ENCODE data around the gene MAGI1. TPM values are rescaled to one million over a fixed set of nuclear protein-coding genes. Genes with fewer than 3 reads are reported as not detected.

MAGI1 gene
- total RNA-seq, 1 donor from 2014 or later = 49.8 TPM

DNA sequence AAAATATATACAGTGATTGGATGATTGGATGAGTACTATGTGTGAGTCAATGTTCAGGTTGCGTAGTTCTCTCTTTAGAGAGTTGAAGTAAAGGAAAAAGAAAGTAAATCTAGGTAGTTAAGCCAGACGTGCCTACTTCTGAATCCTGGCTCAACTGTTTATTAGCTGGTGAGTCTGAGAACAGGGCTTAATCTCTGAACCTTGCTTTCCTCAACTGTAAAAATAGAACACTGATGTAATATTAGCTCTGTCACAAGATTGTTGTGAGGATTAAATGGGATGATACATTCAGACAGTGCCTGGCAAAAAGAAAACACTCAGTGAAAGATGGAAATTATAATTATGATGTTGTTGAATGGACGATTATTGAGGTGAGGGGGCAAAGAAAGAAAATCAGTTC, 413.4 kb downstream of the MAGI1 start:
- H3K9me3 Mint-ChIP-seq = peaks cover 3% of the 10 kb centered on the region
- TF ChIP-seq, protein P1, sequence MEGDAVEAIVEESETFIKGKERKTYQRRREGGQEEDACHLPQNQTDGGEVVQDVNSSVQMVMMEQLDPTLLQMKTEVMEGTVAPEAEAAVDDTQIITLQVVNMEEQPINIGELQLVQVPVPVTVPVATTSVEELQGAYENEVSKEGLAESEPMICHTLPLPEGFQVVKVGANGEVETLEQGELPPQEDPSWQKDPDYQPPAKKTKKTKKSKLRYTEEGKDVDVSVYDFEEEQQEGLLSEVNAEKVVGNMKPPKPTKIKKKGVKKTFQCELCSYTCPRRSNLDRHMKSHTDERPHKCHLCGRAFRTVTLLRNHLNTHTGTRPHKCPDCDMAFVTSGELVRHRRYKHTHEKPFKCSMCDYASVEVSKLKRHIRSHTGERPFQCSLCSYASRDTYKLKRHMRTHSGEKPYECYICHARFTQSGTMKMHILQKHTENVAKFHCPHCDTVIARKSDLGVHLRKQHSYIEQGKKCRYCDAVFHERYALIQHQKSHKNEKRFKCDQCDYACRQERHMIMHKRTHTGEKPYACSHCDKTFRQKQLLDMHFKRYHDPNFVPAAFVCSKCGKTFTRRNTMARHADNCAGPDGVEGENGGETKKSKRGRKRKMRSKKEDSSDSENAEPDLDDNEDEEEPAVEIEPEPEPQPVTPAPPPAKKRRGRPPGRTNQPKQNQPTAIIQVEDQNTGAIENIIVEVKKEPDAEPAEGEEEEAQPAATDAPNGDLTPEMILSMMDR (conservative IDR thresholded peaks at IDR 0.05) = no peak
- DNase-seq (ENCODE audit: low read depth, low spot score) = no peak
- H3K27ac Mint-ChIP-seq (ENCODE audit: unreplicated experiment) = no peak overlapping the region
- H3K36me3 Mint-ChIP-seq (ENCODE audit: low read depth) = peaks cover 3% of the 10 kb centered on the region
- peaks cover 12% of the 10 kb centered on the region for H3K4me1 Mint-ChIP-seq
- H3K4me3 Mint-ChIP-seq = no peak overlapping the region
- H3K27me3 Mint-ChIP-seq (ENCODE audit: low read depth) = no peaks in the 10 kb centered on the region

DNA sequence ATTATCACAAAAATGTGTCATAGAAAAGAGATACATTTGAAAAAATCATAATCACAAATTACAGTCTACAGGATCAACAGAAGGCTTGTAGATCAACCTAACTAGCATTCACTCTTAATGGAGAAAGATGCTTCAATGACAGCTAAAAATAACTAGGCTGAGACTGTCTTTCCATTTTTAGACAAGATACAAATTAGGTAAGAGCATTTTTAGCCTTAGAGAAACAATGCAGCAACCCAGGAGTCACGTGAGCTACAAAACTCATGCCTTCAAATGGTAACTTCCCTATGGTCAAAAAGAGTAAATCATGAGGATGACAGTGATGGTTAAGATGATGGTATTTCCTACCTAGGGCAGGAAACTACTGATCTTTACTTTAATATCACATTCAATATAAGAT, 415.4 kb downstream of the MAGI1 start:
- Mint-ChIP-seq H3K27ac (ENCODE audit: unreplicated experiment) (no peak overlapping the region), H3K4me1 (peaks cover 21% of the 10 kb centered on the region), H3K27me3 (ENCODE audit: low read depth) (no peaks in the 10 kb centered on the region), H3K4me3 (no peak overlapping the region), H3K36me3 (ENCODE audit: low read depth) (no peaks in the 10 kb centered on the region), H3K9me3 (no peaks in the 10 kb centered on the region)
- TF ChIP-seq, protein P1 (conservative IDR thresholded peaks at IDR 0.05) = no peak
- no peak for DNase-seq (ENCODE audit: low read depth, low spot score)

DNA sequence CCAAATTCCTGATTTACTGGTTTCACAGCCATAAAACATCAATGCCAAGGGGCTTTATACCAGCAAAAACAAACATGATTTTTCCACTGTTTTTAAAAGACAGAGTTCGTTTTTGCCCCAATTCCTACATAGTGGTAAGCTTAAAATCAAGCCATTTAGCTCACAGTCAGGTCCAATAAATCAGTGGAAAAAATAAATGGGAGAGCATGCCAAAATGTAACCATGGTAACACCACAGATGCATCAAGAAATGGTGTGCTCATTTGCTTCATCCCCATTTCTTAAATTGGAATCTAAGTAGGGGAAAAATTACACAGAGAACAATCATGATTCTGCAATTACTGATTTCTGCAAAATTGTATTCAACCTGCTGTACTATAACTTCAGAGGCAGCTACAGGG, 418.8 kb downstream of the MAGI1 start:
- Mint-ChIP-seq H3K4me1 (peaks cover 34% of the 10 kb centered on the region), H3K36me3 (ENCODE audit: low read depth) (no peaks in the 10 kb centered on the region), H3K4me3 (no peak overlapping the region), H3K27me3 (ENCODE audit: low read depth) (no peaks in the 10 kb centered on the region), H3K9me3 (no peaks in the 10 kb centered on the region), H3K27ac (ENCODE audit: unreplicated experiment) (no peak overlapping the region)
- TF ChIP-seq, protein P1 (conservative IDR thresholded peaks at IDR 0.05) = no peak
- DNase-seq (ENCODE audit: low read depth, low spot score) = no peak

DNA sequence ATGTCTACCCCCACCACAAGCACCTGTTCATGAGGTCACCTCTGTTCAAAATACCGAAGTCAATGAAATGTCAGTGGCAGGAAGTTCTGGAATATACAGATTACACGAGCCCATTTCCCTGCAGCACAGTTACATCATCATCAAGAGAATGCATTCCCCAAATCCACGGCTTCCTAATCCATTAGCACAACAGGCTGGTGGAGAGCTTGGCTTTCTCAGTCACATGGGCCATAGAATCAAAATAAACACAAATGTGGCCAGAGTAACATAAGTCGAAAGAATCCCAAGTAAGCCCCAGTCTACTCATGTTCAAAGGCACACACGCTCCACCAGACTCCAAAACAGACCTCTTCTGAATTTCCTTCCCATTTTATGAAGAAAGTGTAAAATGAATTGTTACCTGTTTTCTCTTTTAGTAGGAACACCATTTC, 419.3 kb downstream of the MAGI1 start:
- H3K9me3 Mint-ChIP-seq = no peaks in the 10 kb centered on the region

DNA sequence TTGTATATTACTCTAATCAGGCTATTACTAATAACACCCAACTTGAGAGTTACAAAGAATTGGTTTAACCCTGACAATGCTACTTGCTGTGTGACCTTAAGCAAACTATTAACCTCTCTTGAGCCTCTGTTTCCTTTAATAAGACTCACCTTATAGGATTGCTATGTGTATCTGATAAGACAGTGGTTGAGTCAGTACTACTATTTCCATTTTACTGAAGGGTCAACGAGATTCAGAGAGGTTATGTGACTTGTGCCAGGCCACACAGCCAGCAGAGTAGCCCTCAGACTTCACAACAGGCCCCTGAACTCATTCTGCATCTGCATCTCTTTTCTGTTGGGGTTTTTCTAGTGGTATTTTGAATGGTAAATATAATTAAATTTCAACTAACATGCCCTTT, 420.1 kb downstream of the MAGI1 start:
- H3K9me3 Mint-ChIP-seq = no peaks in the 10 kb centered on the region
- no peaks in the 10 kb centered on the region for H3K27me3 Mint-ChIP-seq (ENCODE audit: low read depth)
- no peak for DNase-seq (ENCODE audit: low read depth, low spot score)
- H3K4me3 Mint-ChIP-seq = no peak overlapping the region
- H3K4me1 Mint-ChIP-seq = peaks cover 34% of the 10 kb centered on the region
- H3K36me3 Mint-ChIP-seq (ENCODE audit: low read depth) = no peaks in the 10 kb centered on the region
- H3K27ac Mint-ChIP-seq (ENCODE audit: unreplicated experiment) = no peak overlapping the region
- TF ChIP-seq, protein P1 (conservative IDR thresholded peaks at IDR 0.05) = no peak

More for the DNA sequence above, 419.3 kb downstream of the MAGI1 start:
- Mint-ChIP-seq H3K27me3 (ENCODE audit: low read depth) (no peaks in the 10 kb centered on the region), H3K4me3 (no peak overlapping the region), H3K4me1 (peaks cover 34% of the 10 kb centered on the region), H3K36me3 (ENCODE audit: low read depth) (no peaks in the 10 kb centered on the region), H3K27ac (ENCODE audit: unreplicated experiment) (no peak overlapping the region)
- no peak for DNase-seq (ENCODE audit: low read depth, low spot score)
- TF ChIP-seq, protein P1 (conservative IDR thresholded peaks at IDR 0.05) = no peak

DNA sequence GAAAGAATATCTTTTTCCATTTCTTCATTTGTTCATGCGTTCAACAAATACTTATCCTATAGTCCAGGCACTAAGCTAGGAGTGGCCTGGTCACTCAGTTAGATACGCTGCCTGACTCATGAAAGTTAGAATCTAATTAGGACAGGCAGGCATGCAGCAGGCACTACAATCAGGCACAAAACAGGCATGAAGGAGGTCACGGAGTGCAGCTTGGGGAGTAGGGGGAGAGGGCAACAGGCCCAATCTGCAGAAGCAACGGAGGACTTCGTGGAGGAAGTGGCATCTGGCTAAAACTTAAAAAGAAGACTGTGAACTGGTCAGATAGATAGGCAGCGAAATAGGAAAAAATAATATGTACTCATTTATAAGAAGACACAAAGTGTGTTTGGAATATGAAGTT, 420.9 kb downstream of the MAGI1 start:
- peaks cover 34% of the 10 kb centered on the region for H3K4me1 Mint-ChIP-seq
- H3K27ac Mint-ChIP-seq (ENCODE audit: unreplicated experiment) = no peak overlapping the region
- TF ChIP-seq, protein P1 (conservative IDR thresholded peaks at IDR 0.05) = no peak
- no peak for DNase-seq (ENCODE audit: low read depth, low spot score)
- H3K4me3 Mint-ChIP-seq = no peak overlapping the region
- no peaks in the 10 kb centered on the region for H3K9me3 Mint-ChIP-seq
- H3K27me3 Mint-ChIP-seq (ENCODE audit: low read depth) = no peaks in the 10 kb centered on the region
- H3K36me3 Mint-ChIP-seq (ENCODE audit: low read depth) = no peaks in the 10 kb centered on the region

All from neural crest cell (in vitro differentiated cells).